ENCODE measurements around the gene PCDHGA10.

- TF ChIP-seq CTCF (conservative IDR thresholded peaks at IDR 0.05; ENCODE audit: low read length) (no peak), EZH2phosphoT487 (IDR thresholded peaks at IDR 0.05; ENCODE audit: borderline replicate concordance, low read depth, low read length) (no peak)
These were observed 14.2 kb upstream of the PCDHGA10 start for GRCh38 chr5:141398608-141399007.

Measured in OCI-LY7 (cell line).